Suprapubic skin (tissue), 3 donors: ENCODE data around the gene INPP5B.

Experiments
- CTCF ChIP-seq, 2 donors: fragments of 200-600 bp in 1 of 2; fragments of 450-650 bp in 1 of 2; sonication (generic) in 1 of 2; IDR thresholded peaks; one replicate each; pipeline ENCODE4 v1.5.1; 2016 to 2019; ENCODE audit warnings: antibody characterized with exemption in 2 of 2, mild to moderate bottlenecking in 1 of 2, moderate library complexity in 1 of 2
- POLR2A ChIP-seq, 2 donors: fragments of 450-650 bp; IDR thresholded peaks; one replicate each; pipeline ENCODE4 v1.6.1; 2017; ENCODE audit warnings: antibody characterized with exemption in 2 of 2, mild to moderate bottlenecking in 2 of 2, moderate library complexity in 2 of 2

- TF ChIP-seq CTCF (IDR thresholded peaks at IDR 0.05), result no peak
- TF ChIP-seq POLR2A (IDR thresholded peaks at IDR 0.05), result no peak
These were observed 830 bp downstream of the INPP5B start for GRCh38 chr1:37945743-37946702.
